Esophagus squamous epithelium (tissue), 4 donors: ENCODE results near the gene SKI.
"Not testable (repeated sequence)": the region's sequence is repeated elsewhere in the genome, so short reads cannot be mapped to it uniquely, and the experiment has no call there.

Source experiments
- POLR2A ChIP-seq, 4 donors: fragments of 450-650 bp; IDR thresholded peaks; one replicate each; pipeline ENCODE4 v1.6.1; 2017; ENCODE audit warnings: antibody characterized with exemption in 4 of 4, mild to moderate bottlenecking in 4 of 4, moderate library complexity in 3 of 4
- TF ChIP-seq, protein P1 (sequence below), 6 experiments: fragments of 450-650 bp in 4 of 6; fragments of 200-600 bp in 2 of 6; sonication (generic) in 2 of 6; IDR thresholded peaks; one replicate each; pipeline ENCODE4 v1.5.1; 2016 to 2019; ENCODE audit warnings: antibody characterized with exemption in 6 of 6, mild to moderate bottlenecking in 4 of 6, moderate library complexity in 4 of 6

DNA sequence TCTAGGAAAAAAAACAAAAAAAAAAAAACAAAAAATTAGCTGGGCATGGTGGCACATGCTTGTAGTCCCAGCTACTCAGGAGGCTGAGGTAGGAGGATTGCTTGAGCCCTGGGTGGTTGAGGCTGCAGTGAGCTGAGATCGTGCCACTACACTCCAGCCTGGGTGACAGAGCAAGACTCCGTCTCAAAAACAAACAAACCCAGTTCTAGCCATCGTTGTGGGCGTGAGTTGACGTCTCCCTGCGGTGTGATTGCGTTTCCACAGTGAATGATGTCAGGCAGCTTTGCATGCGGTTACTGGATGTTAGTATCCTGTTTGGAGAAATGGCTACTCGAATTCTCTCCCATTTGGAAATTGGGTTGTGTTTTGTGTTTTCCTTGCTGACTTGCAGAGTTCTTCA is 68.1 kb downstream of the SKI start:
- TF ChIP-seq, protein P1, sequence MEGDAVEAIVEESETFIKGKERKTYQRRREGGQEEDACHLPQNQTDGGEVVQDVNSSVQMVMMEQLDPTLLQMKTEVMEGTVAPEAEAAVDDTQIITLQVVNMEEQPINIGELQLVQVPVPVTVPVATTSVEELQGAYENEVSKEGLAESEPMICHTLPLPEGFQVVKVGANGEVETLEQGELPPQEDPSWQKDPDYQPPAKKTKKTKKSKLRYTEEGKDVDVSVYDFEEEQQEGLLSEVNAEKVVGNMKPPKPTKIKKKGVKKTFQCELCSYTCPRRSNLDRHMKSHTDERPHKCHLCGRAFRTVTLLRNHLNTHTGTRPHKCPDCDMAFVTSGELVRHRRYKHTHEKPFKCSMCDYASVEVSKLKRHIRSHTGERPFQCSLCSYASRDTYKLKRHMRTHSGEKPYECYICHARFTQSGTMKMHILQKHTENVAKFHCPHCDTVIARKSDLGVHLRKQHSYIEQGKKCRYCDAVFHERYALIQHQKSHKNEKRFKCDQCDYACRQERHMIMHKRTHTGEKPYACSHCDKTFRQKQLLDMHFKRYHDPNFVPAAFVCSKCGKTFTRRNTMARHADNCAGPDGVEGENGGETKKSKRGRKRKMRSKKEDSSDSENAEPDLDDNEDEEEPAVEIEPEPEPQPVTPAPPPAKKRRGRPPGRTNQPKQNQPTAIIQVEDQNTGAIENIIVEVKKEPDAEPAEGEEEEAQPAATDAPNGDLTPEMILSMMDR (IDR thresholded peaks at IDR 0.05) = not testable (repeated sequence)
- TF ChIP-seq POLR2A (IDR thresholded peaks at IDR 0.05) = not testable (repeated sequence)
